ENCODE results near the gene LCN6. TPM values are rescaled to one million over a fixed set of nuclear protein-coding genes. Genes with fewer than 3 reads are reported as not detected.

The LCN6 gene
- total RNA-seq, 6 donors from 2014 or later, result 2.7 to 35.1 (median 5.5) TPM; not detected in 2

- Histone ChIP-seq H3K4me1 (peaks cover 32 to 50% (median 39%) of the 10 kb centered on the region in 4 donors), H3K36me3 (peaks cover 23 to 30% (median 26%) of the 10 kb centered on the region in 4 donors), H3K4me3 (peak overlapping the region; percentile 59 to 97 (median 78)), H3K27ac (peak overlapping the region in 3 of 4 donors; percentile 65 to 89 (median 83)), H3K9me3 (no peaks in the 10 kb centered on the region), H3K27me3 (no peaks in the 10 kb centered on the region)
- peak; percentile 1 to 59 for ATAC-seq (ENCODE audit: low FRiP score in 2 of 2)
- 10% methylated on average over 22 of the region's 53 CpGs; no CpG with 5 or more reads in 1 of the 2 donors for WGBS, 2 donors
- DNase-seq, result peak in 1 of 2 donors; percentile 89
- TF ChIP-seq EP300 (IDR thresholded peaks at IDR 0.05), result no peak
These were observed 19.7 kb downstream of the LCN6 start for GRCh38 chr9:136728548-136729123.

GRCh38 chr9:136728080-136728547 lies 20.2 kb downstream of the LCN6 start:
- no peaks in the 10 kb centered on the region for H3K27me3 ChIP-seq
- no peaks in the 10 kb centered on the region for H3K9me3 ChIP-seq
- H3K4me1 ChIP-seq, result peaks cover 32 to 54% (median 40%) of the 10 kb centered on the region in 4 donors
- ATAC-seq (ENCODE audit: low FRiP score in 2 of 2) (peak; percentile 90 to 96), DNase-seq (peak; percentile 87 to 99)
- 0 to 4% methylated on average over 8 to 11 of the region's 66 CpGs for WGBS, 2 donors
- TF ChIP-seq POLR2A (IDR thresholded peaks at IDR 0.05), result peak; percentile 95 to 100 (median 98)
- peak; percentile 99 to 100 for TF ChIP-seq POLR2AphosphoS5 (IDR thresholded peaks at IDR 0.05)
- TF ChIP-seq CTCF (IDR thresholded peaks at IDR 0.05), result peak; percentile 91 to 99 (median 99)
- TF ChIP-seq EP300 (IDR thresholded peaks at IDR 0.05), result peak in 1 of 4 donors; percentile 85
- H3K36me3 ChIP-seq, result peaks cover 27 to 35% (median 31%) of the 10 kb centered on the region in 4 donors
- H3K27ac ChIP-seq, result peak overlapping the region; percentile 65 to 89 (median 80)
- peak overlapping the region; percentile 59 to 97 (median 78) for H3K4me3 ChIP-seq

GRCh38 chr9:136726631-136727191 lies 21.6 kb downstream of the LCN6 start:
- 13 to 15% methylated on average over 13 to 18 of the region's 18 CpGs for WGBS, 2 donors
- DNase-seq, result no peak
- Histone ChIP-seq H3K4me1 (peaks cover 40 to 68% (median 47%) of the 10 kb centered on the region in 4 donors), H3K27ac (peak overlapping the region in 2 of 4 donors; percentile 55 to 89), H3K27me3 (no peaks in the 10 kb centered on the region), H3K36me3 (peaks cover 27 to 49% (median 45%) of the 10 kb centered on the region in 4 donors), H3K9me3 (no peaks in the 10 kb centered on the region), H3K4me3 (peak overlapping the region; percentile 59 to 97 (median 78))
- TF ChIP-seq POLR2A (IDR thresholded peaks at IDR 0.05) (no peak), EP300 (IDR thresholded peaks at IDR 0.05) (no peak), CTCF (IDR thresholded peaks at IDR 0.05) (peak in 5 of 6 experiments; percentile 30 to 53 (median 49))
- no peak for ATAC-seq (ENCODE audit: low FRiP score in 2 of 2)

GRCh38 chr9:136726118-136726517 lies 22.2 kb downstream of the LCN6 start:
- 42 to 68% methylated on average over 14 to 16 of the region's 16 CpGs for WGBS, 2 donors
- H3K4me1 ChIP-seq, result peaks cover 44 to 72% (median 48%) of the 10 kb centered on the region in 4 donors

More at GRCh38 chr9:136726118-136726517, 22.2 kb downstream of the LCN6 start:
- Histone ChIP-seq H3K36me3 (peaks cover 27 to 52% (median 48%) of the 10 kb centered on the region in 4 donors), H3K4me3 (peak overlapping the region in 3 of 4 donors; percentile 59 to 93 (median 63)), H3K27me3 (no peaks in the 10 kb centered on the region), H3K9me3 (no peaks in the 10 kb centered on the region), H3K27ac (peak overlapping the region in 2 of 4 donors; percentile 55 to 89)
- no peak for ATAC-seq (ENCODE audit: low FRiP score in 2 of 2)
- no peak for DNase-seq
- TF ChIP-seq EP300 (IDR thresholded peaks at IDR 0.05) (no peak), POLR2AphosphoS5 (IDR thresholded peaks at IDR 0.05) (no peak), CTCF (IDR thresholded peaks at IDR 0.05) (no peak), POLR2A (IDR thresholded peaks at IDR 0.05) (no peak)

Measured in upper lobe of left lung (tissue), 6 donors.